ENCODE measurements around the gene PRAME.

Gene PRAME

GRCh38 chr22:22571862-22572261, 12.8 kb upstream of the PRAME start:
- TF ChIP-seq, protein P1, sequence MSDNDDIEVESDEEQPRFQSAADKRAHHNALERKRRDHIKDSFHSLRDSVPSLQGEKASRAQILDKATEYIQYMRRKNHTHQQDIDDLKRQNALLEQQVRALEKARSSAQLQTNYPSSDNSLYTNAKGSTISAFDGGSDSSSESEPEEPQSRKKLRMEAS (IDR thresholded peaks at IDR 0.05) = no peak
- TF ChIP-seq FOXM1 (IDR thresholded peaks at IDR 0.05; ENCODE audit: borderline replicate concordance, low read depth) (no peak), NFIC (IDR thresholded peaks at IDR 0.05) (no peak), EP300 (IDR thresholded peaks at IDR 0.05; ENCODE audit: borderline replicate concordance) (no peak), TAF1 (IDR thresholded peaks at IDR 0.05; ENCODE audit: low read depth) (no peak), ZBTB7A (IDR thresholded peaks at IDR 0.05; ENCODE audit: low read depth) (no peak), CEBPB (IDR thresholded peaks at IDR 0.05) (no peak), CREB1 (IDR thresholded peaks at IDR 0.05; ENCODE audit: low read depth) (no peak), TCF12 (IDR thresholded peaks at IDR 0.05; ENCODE audit: low read depth) (no peak), TEAD4 (IDR thresholded peaks at IDR 0.05) (no peak), YY1 (IDR thresholded peaks at IDR 0.05; ENCODE audit: low read depth) (no peak), EGR1 (IDR thresholded peaks at IDR 0.05) (no peak), RAD21 (IDR thresholded peaks at IDR 0.05; ENCODE audit: low read depth) (no peak)
- TF ChIP-seq, protein P2, sequence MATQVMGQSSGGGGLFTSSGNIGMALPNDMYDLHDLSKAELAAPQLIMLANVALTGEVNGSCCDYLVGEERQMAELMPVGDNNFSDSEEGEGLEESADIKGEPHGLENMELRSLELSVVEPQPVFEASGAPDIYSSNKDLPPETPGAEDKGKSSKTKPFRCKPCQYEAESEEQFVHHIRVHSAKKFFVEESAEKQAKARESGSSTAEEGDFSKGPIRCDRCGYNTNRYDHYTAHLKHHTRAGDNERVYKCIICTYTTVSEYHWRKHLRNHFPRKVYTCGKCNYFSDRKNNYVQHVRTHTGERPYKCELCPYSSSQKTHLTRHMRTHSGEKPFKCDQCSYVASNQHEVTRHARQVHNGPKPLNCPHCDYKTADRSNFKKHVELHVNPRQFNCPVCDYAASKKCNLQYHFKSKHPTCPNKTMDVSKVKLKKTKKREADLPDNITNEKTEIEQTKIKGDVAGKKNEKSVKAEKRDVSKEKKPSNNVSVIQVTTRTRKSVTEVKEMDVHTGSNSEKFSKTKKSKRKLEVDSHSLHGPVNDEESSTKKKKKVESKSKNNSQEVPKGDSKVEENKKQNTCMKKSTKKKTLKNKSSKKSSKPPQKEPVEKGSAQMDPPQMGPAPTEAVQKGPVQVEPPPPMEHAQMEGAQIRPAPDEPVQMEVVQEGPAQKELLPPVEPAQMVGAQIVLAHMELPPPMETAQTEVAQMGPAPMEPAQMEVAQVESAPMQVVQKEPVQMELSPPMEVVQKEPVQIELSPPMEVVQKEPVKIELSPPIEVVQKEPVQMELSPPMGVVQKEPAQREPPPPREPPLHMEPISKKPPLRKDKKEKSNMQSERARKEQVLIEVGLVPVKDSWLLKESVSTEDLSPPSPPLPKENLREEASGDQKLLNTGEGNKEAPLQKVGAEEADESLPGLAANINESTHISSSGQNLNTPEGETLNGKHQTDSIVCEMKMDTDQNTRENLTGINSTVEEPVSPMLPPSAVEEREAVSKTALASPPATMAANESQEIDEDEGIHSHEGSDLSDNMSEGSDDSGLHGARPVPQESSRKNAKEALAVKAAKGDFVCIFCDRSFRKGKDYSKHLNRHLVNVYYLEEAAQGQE (IDR thresholded peaks at IDR 0.05; ENCODE audit: low read depth) = no peak
- TF ChIP-seq, protein P3, sequence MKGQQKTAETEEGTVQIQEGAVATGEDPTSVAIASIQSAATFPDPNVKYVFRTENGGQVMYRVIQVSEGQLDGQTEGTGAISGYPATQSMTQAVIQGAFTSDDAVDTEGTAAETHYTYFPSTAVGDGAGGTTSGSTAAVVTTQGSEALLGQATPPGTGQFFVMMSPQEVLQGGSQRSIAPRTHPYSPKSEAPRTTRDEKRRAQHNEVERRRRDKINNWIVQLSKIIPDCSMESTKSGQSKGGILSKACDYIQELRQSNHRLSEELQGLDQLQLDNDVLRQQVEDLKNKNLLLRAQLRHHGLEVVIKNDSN (IDR thresholded peaks at IDR 0.05) = no peak

GRCh38 chr22:22571429-22571828, 12.4 kb upstream of the PRAME start:
- TF ChIP-seq RAD21 (IDR thresholded peaks at IDR 0.05; ENCODE audit: low read depth) (no peak), EGR1 (IDR thresholded peaks at IDR 0.05) (no peak), TEAD4 (IDR thresholded peaks at IDR 0.05) (no peak), EP300 (IDR thresholded peaks at IDR 0.05; ENCODE audit: borderline replicate concordance) (no peak), TAF1 (IDR thresholded peaks at IDR 0.05; ENCODE audit: low read depth) (no peak), FOXM1 (IDR thresholded peaks at IDR 0.05; ENCODE audit: borderline replicate concordance, low read depth) (no peak), CREB1 (IDR thresholded peaks at IDR 0.05; ENCODE audit: low read depth) (no peak), NFIC (IDR thresholded peaks at IDR 0.05) (no peak), YY1 (IDR thresholded peaks at IDR 0.05; ENCODE audit: low read depth) (no peak), ZBTB7A (IDR thresholded peaks at IDR 0.05; ENCODE audit: low read depth) (no peak), TCF12 (IDR thresholded peaks at IDR 0.05; ENCODE audit: low read depth) (no peak), CEBPB (IDR thresholded peaks at IDR 0.05) (no peak)
- TF ChIP-seq, protein P1 (IDR thresholded peaks at IDR 0.05) = no peak
- TF ChIP-seq, protein P3 (IDR thresholded peaks at IDR 0.05) = no peak
- TF ChIP-seq, protein P2 (IDR thresholded peaks at IDR 0.05; ENCODE audit: low read depth) = no peak

DNA sequence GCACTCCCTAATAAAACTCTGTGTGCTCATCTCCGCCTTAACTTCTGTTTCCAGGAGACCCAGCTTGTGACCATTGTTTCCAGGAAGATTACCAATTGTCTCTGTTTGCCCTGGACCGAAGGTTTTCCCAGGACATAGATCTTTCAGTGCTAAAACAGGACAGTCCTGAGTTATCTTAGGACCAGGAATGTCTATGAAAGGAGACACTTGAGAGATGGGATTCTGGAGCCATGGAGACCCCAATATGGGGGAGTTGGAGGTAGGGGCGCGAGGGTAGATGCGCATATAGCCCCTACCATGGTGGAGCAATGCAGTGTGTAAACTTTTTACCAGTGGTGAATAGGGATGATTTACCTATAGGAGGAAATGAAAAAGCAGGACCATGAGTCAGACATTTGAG, 10.2 kb upstream of the PRAME start:
- no peak for TF ChIP-seq TEAD4 (IDR thresholded peaks at IDR 0.05)
- no peak for TF ChIP-seq TCF12 (IDR thresholded peaks at IDR 0.05; ENCODE audit: low read depth)
- no peak for TF ChIP-seq ZBTB7A (IDR thresholded peaks at IDR 0.05; ENCODE audit: low read depth)
- TF ChIP-seq YY1 (IDR thresholded peaks at IDR 0.05; ENCODE audit: low read depth) = no peak
- no peak for TF ChIP-seq CREB1 (IDR thresholded peaks at IDR 0.05; ENCODE audit: low read depth)
- no peak for TF ChIP-seq TAF1 (IDR thresholded peaks at IDR 0.05; ENCODE audit: low read depth)
- TF ChIP-seq, protein P1 (IDR thresholded peaks at IDR 0.05) = no peak

- TF ChIP-seq FOXM1 (IDR thresholded peaks at IDR 0.05; ENCODE audit: borderline replicate concordance, low read depth) (no peak), CEBPB (IDR thresholded peaks at IDR 0.05) (no peak), CREB1 (IDR thresholded peaks at IDR 0.05; ENCODE audit: low read depth) (no peak), TAF1 (IDR thresholded peaks at IDR 0.05; ENCODE audit: low read depth) (no peak), TCF12 (IDR thresholded peaks at IDR 0.05; ENCODE audit: low read depth) (no peak), YY1 (IDR thresholded peaks at IDR 0.05; ENCODE audit: low read depth) (no peak), ZBTB7A (IDR thresholded peaks at IDR 0.05; ENCODE audit: low read depth) (no peak), RAD21 (IDR thresholded peaks at IDR 0.05; ENCODE audit: low read depth) (no peak), EP300 (IDR thresholded peaks at IDR 0.05; ENCODE audit: borderline replicate concordance) (no peak), NFIC (IDR thresholded peaks at IDR 0.05) (no peak), TEAD4 (IDR thresholded peaks at IDR 0.05) (no peak), EGR1 (IDR thresholded peaks at IDR 0.05) (no peak)
- TF ChIP-seq, protein P3 (IDR thresholded peaks at IDR 0.05) = no peak
- TF ChIP-seq, protein P1 (IDR thresholded peaks at IDR 0.05) = no peak
Measured at GRCh38 chr22:22565981-22566380, 6.9 kb upstream of the PRAME start.

All from Ishikawa (cell line).